Left lung (tissue), 10 donors: Measurements from ENCODE around the gene CENPM. TPM values are rescaled to one million over a fixed set of nuclear protein-coding genes. Genes with fewer than 3 reads are reported as not detected.

Experiments
- ATAC-seq: fragments of 200-7000 bp; cut with Tn5 transposase; one replicate; pipeline ENCODE4 v1.9.1; 2020; ENCODE audit warnings: moderate library complexity
- DNase-seq, 4 donors: peaks; one replicate each; pipeline ENCODE4 v3.0.0-alpha.2; 2013 to 2020
- H3K27ac ChIP-seq, 2 donors: fragments of 200-600 bp; sonication (generic) in 1 of 2; one replicate each; pipeline versions ENCODE4 v1.5.0 to v1.8.0; 2020 to 2021
- H3K27me3 ChIP-seq, 2 donors: fragments of 200-600 bp; sonication (generic) in 1 of 2; one replicate each; pipeline versions ENCODE4 v1.5.0 to v1.8.0; 2020 to 2021
- H3K36me3 ChIP-seq, 2 donors: fragments of 200-600 bp; sonication (generic) in 1 of 2; one replicate each; pipeline versions ENCODE4 v1.5.0 to v1.8.0; 2020 to 2021
- H3K4me1 ChIP-seq, 2 donors: fragments of 200-600 bp; one replicate each; pipeline ENCODE4 v1.8.0; 2021
- H3K4me3 ChIP-seq, 2 donors: fragments of 200-600 bp; sonication (generic) in 1 of 2; one replicate each; pipeline versions ENCODE4 v1.5.0 to v1.8.0; 2020 to 2021; ENCODE audit warnings: mild to moderate bottlenecking in 1 of 2
- H3K9me3 ChIP-seq, 2 donors: fragments of 200-600 bp; sonication (generic) in 1 of 2; one replicate each; pipeline versions ENCODE4 v1.5.0 to v1.8.0; 2020 to 2021
- CTCF ChIP-seq, 2 donors: fragments of 200-600 bp; sonication (generic) in 1 of 2; IDR thresholded peaks; one replicate each; pipeline versions ENCODE4 v1.5.0 to v1.8.0; 2021; ENCODE audit warnings: antibody characterized with exemption in 2 of 2
- intact Hi-C, 2 donors: fragments of 100-400 bp; cut with DNase I; formaldehyde crosslinking; loops; one replicate each; pipeline versions ENCODE4 v1.11.2 to v1.14.2; 2022
- polyA plus RNA-seq, 6 donors: library from polyadenylated mRNA; unstranded; fragments of 120-200 nt; gene quantifications; one replicate each; pipeline ENCODE4 v1.2.1, GENCODE V29; 2013; ENCODE audit not compliant: insufficient read length in 6 of 6
- total RNA-seq, 2 donors: library from RNA; stranded (reverse); fragmentation: NEBNext Ultra II Directional; extraction: Animal tissue kit (Norgen Biotek cat#: 25700); gene quantifications; one replicate each; pipeline ENCODE4 v1.2.1, GENCODE V29; 2021
- donor health status: DM: no; HTN: yes; CAD: no.
- donor health status: DM: no; HTN: no; CAD: no.

CENPM gene
- total and polyA plus RNA-seq, 8 donors = 9.6 to 20.5 (median 13.6) TPM

- Histone ChIP-seq H3K27me3 (no peaks in the 10 kb centered on the region), H3K4me1 (peaks cover 0 to 17% of the 10 kb centered on the region in 2 donors), H3K27ac (no peak overlapping the region), H3K4me3 (peak overlapping the region; percentile 67 to 90), H3K36me3 (no peaks in the 10 kb centered on the region), H3K9me3 (no peaks in the 10 kb centered on the region)
- TF ChIP-seq CTCF (IDR thresholded peaks at IDR 0.05) = no peak
- no peak for ATAC-seq
- intact Hi-C loops = loop anchor here in 1 of 2 donors (10.0 kb wide), 1 partner anchor 123 kb away; no protein-coding TSS in a partner anchor
- no peak for DNase-seq
Observed at GRCh38 chr22:41947424-41948080, 600 bp upstream of the CENPM start.

GRCh38 chr22:41943661-41944209 lies 3.2 kb downstream of the CENPM start:
- no peak for ATAC-seq
- intact Hi-C loops = loop anchor here in 1 of 2 donors (10.0 kb wide), 1 partner anchor 119 kb away; no protein-coding TSS in a partner anchor
- DNase-seq = no peak

GRCh38 chr22:41940832-41941765 lies 5.9 kb downstream of the CENPM start:
- Histone ChIP-seq H3K4me1 (peaks cover 4 to 19% of the 10 kb centered on the region in 2 donors), H3K9me3 (no peaks in the 10 kb centered on the region), H3K36me3 (no peaks in the 10 kb centered on the region), H3K27ac (peak overlapping the region; percentile 65), H3K4me3 (no peak overlapping the region), H3K27me3 (no peaks in the 10 kb centered on the region)
- TF ChIP-seq CTCF (IDR thresholded peaks at IDR 0.05) = peak; percentile 81 to 87
- peak; percentile 59 to 91 (median 80) for DNase-seq
- intact Hi-C loops = loop anchor here in 1 of 2 donors (10.0 kb wide), 1 partner anchor 116 kb away; no protein-coding TSS in a partner anchor
- ATAC-seq = peak; percentile 96

More at GRCh38 chr22:41943661-41944209, 3.2 kb downstream of the CENPM start:
- no peak overlapping the region for H3K4me3 ChIP-seq
- H3K36me3 ChIP-seq = no peaks in the 10 kb centered on the region
- no peaks in the 10 kb centered on the region for H3K9me3 ChIP-seq
- no peak for TF ChIP-seq CTCF (IDR thresholded peaks at IDR 0.05)
- H3K27ac ChIP-seq = no peak overlapping the region
- no peaks in the 10 kb centered on the region for H3K27me3 ChIP-seq
- H3K4me1 ChIP-seq = peaks cover 4 to 27% of the 10 kb centered on the region in 2 donors

- Histone ChIP-seq H3K27ac (peak overlapping the region; percentile 65), H3K4me3 (no peak overlapping the region), H3K36me3 (no peaks in the 10 kb centered on the region), H3K27me3 (no peaks in the 10 kb centered on the region), H3K9me3 (no peaks in the 10 kb centered on the region), H3K4me1 (peaks cover 4 to 10% of the 10 kb centered on the region in 2 donors)
- no peak for DNase-seq
- TF ChIP-seq CTCF (IDR thresholded peaks at IDR 0.05) = no peak
- ATAC-seq = no peak
- intact Hi-C loops = loop anchor here in 1 of 2 donors (10.0 kb wide), 1 partner anchor 115 kb away; no protein-coding TSS in a partner anchor
Observed at GRCh38 chr22:41939981-41940831, 6.7 kb downstream of the CENPM start.
